ENCODE results near the gene KAT2A.

The KAT2A gene

GRCh38 chr17:42090964-42091790 is 30.0 kb downstream of the KAT2A start:
- no peak for DNase-seq

- DNase-seq: no peak
Measured at GRCh38 chr17:42088736-42089135, 32.4 kb downstream of the KAT2A start.

- DNase-seq: no peak
Measured at GRCh38 chr17:42087736-42088705, 33.1 kb downstream of the KAT2A start.

- DNase-seq: no peak
Measured at GRCh38 chr17:42087042-42087701, 34.0 kb downstream of the KAT2A start.

- no peak for DNase-seq
Measured at GRCh38 chr17:42081516-42082129, 39.5 kb downstream of the KAT2A start.

- DNase-seq: no peak
Measured at GRCh38 chr17:42079541-42079940, 41.6 kb downstream of the KAT2A start.

- DNase-seq: no peak
Measured at GRCh38 chr17:42078396-42079043, 42.6 kb downstream of the KAT2A start.

- no peak for DNase-seq
Measured at GRCh38 chr17:42077755-42078154, 43.4 kb downstream of the KAT2A start.

- no peak for DNase-seq
Measured at GRCh38 chr17:42076797-42077559, 44.2 kb downstream of the KAT2A start.

- no peak for DNase-seq
Measured at GRCh38 chr17:42075789-42076188, 45.4 kb downstream of the KAT2A start.

GRCh38 chr17:42072323-42073187 is 48.6 kb downstream of the KAT2A start:
- DNase-seq: no peak

GRCh38 chr17:42071810-42072209 is 49.4 kb downstream of the KAT2A start:
- no peak for DNase-seq

GRCh38 chr17:42068979-42069378 is 52.2 kb downstream of the KAT2A start:
- no peak for DNase-seq

- DNase-seq: peak; percentile 71
Measured at GRCh38 chr17:42067371-42068091, 53.6 kb downstream of the KAT2A start.

GRCh38 chr17:42065201-42065600 is 56.0 kb downstream of the KAT2A start:
- DNase-seq: no peak
